ENCODE data around the gene AIPL1. TPM values are rescaled to one million over a fixed set of nuclear protein-coding genes. Genes with fewer than 3 reads are reported as not detected.

Gene AIPL1
- total RNA-seq, 1 experiment from 2014 or later, result not detected

GRCh38 chr17:6474376-6474775, 39.5 kb upstream of the AIPL1 start:
- no peaks in the 10 kb centered on the region for H4K20me1 ChIP-seq (ENCODE audit: insufficient read depth)
- no peaks in the 10 kb centered on the region for H3K36me3 ChIP-seq (ENCODE audit: control insufficient read depth in 1 of 2, insufficient read depth in 2 of 2, low read length in 2 of 2)
- no peaks in the 10 kb centered on the region for H3K9me2 ChIP-seq (ENCODE audit: insufficient read depth)
- TF ChIP-seq SIN3A (IDR thresholded peaks at IDR 0.05; ENCODE audit: low read depth) (no peak), POLR2AphosphoS5 (IDR thresholded peaks at IDR 0.05; ENCODE audit: low read depth, low read length) (no peak), ZBTB33 (IDR thresholded peaks at IDR 0.05; ENCODE audit: extremely low read depth, insufficient replicate concordance, low read length) (no peak), TCF7L2 (IDR thresholded peaks at IDR 0.05; ENCODE audit: borderline replicate concordance, extremely low read depth, insufficient read depth, insufficient read length) (no peak), CTCF (IDR thresholded peaks at IDR 0.05 in 2 of 3, conservative IDR thresholded peaks at IDR 0.05 in 1 of 3; ENCODE audit: borderline replicate concordance in 1 of 3, insufficient read depth in 1 of 3, low read depth in 2 of 3, low read length in 2 of 3) (no peak), RAD21 (IDR thresholded peaks at IDR 0.05; ENCODE audit: low read depth) (no peak), POLR2A (IDR thresholded peaks at IDR 0.05; ENCODE audit: borderline replicate concordance, extremely low read depth, insufficient read depth, insufficient read length) (no peak), FOSL1 (IDR thresholded peaks at IDR 0.05; ENCODE audit: low read depth) (no peak), EZH2 (IDR thresholded peaks at IDR 0.05) (no peak), EGR1 (IDR thresholded peaks at IDR 0.05; ENCODE audit: low read depth) (no peak), ELF1 (IDR thresholded peaks at IDR 0.05; ENCODE audit: borderline replicate concordance, low read depth) (no peak), MAX (IDR thresholded peaks at IDR 0.05) (no peak), SRF (IDR thresholded peaks at IDR 0.05; ENCODE audit: low read depth) (no peak), ZNF274 (IDR thresholded peaks at IDR 0.05; ENCODE audit: low read depth, low read length) (no peak), ATF3 (IDR thresholded peaks at IDR 0.05) (no peak), EZH2phosphoT487 (IDR thresholded peaks at IDR 0.05; ENCODE audit: borderline replicate concordance) (no peak)
- POLR2A ChIA-PET, result no interaction called here
- no peak overlapping the region for H3K4me2 ChIP-seq (ENCODE audit: low read length)
- no peak overlapping the region for H2AFZ ChIP-seq (ENCODE audit: low read depth, low read length, poor library complexity, severe bottlenecking)
- H3K9me3 ChIP-seq (ENCODE audit: control insufficient read depth in 1 of 2, insufficient read depth in 1 of 2, low read depth in 1 of 2, low read length in 2 of 2), result no peaks in the 10 kb centered on the region
- RAD21 ChIA-PET (ENCODE audit: low non-redundant PET in 1 of 2, low total read pairs in 2 of 2, uncharacterized antibody in 2 of 2, unreplicated experiment in 2 of 2), result no interaction called here
- no peak for ATAC-seq
- H3K4me3 ChIP-seq (replicated peaks in 1 of 2; ENCODE audit: low read depth in 1 of 2, low read length in 2 of 2), result no peak overlapping the region
- no TSS peak for BruUV-seq (replicated peaks)
- intact Hi-C loops (cut with micrococcal nuclease), result no loop called here
- DNase-seq (ENCODE audit: low read depth, low spot score), result no peak
- CTCF ChIA-PET, result no interaction called here
- H3K79me2 ChIP-seq (ENCODE audit: insufficient read depth, low read length), result no peaks in the 10 kb centered on the region
- peaks cover 12 to 18% of the 10 kb centered on the region in 2 experiments; a peak in 3 of 4 replicates for H3K4me1 ChIP-seq (ENCODE audit: control insufficient read depth in 1 of 2, insufficient read depth in 2 of 2, low read length in 2 of 2)
- H3K9ac ChIP-seq (ENCODE audit: low read length), result no peak overlapping the region
- no peaks in the 10 kb centered on the region for H3K27me3 ChIP-seq (ENCODE audit: insufficient read depth, low read length)
- no peak overlapping the region for H3K27ac ChIP-seq (ENCODE audit: low read depth, low read length)
